GM18498 (cell line): Measurements from ENCODE around the gene OGG1.
A peak's percentile ranks its signal among the peaks of the same experiment; 100 is the strongest.

ENCODE experiments used
- ATAC-seq: cut with Tn5 transposase; IDR thresholded peaks from one replicate; pipeline ENCODE4 v1.9.1; 2021; ENCODE audit warnings: mild to moderate bottlenecking, moderate library complexity; ENCODE audit not compliant: unreplicated experiment

Gene OGG1

GRCh38 chr3:9727041-9727595 lies 22.6 kb upstream of the OGG1 start:
- no peak for ATAC-seq

- no peak for ATAC-seq
Measured at GRCh38 chr3:9727743-9728142, 22.0 kb upstream of the OGG1 start.

- no peak for ATAC-seq
Measured at GRCh38 chr3:9729419-9729818, 20.3 kb upstream of the OGG1 start.

GRCh38 chr3:9730657-9731205 lies 19.0 kb upstream of the OGG1 start:
- ATAC-seq, result peak; percentile 36

DNA sequence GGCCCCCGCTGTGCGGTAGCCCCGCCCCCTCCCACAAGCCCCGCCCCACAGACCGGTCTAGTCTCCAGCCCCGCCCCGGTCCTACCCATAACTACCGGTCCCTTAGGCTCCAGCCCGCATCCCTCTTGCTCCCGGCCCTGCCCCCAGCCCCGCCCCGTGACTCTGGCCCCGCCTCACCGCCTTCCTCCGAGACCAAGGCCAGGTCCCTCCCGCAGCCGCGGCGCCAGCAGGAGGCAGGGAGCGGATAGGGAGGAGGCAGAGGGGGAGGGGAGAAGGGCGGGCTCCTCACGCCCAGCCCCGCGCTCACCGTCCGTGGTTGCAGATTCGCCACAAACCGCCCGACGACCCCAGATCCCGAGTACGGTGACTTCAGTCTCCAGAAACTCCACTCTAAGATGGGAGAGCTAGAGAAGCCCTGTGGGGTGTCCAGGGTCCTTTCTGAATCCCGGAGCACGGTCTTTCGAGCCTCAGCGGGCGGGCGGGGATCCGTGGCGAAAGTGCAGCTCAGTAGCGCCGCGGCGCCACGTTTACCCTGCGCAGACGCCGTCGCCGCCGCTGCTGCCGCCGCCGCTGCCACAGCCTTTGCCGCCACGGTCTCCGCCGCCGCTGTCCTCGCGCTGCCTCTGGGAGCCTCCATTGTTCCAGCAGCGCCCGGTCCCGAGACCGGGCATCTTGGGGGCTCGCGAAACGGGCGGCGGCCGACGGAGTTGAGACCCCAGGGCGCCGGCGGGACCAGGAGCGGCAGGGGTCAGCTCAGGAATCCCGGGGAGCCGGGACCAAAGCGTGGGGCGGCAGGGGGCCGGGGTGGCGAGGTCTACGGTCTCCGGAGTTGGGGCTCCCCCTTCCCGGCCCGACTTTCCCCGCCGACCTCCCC lies 18.3 kb upstream of the OGG1 start, which contains the start of gene BRPF1:
Gene BRPF1 (plus strand): TSS at position 530 of the 874 bp plus-strand sequence. CDS start 2,406 bp downstream, outside the sequence.
- peak; percentile 92 for ATAC-seq

DNA sequence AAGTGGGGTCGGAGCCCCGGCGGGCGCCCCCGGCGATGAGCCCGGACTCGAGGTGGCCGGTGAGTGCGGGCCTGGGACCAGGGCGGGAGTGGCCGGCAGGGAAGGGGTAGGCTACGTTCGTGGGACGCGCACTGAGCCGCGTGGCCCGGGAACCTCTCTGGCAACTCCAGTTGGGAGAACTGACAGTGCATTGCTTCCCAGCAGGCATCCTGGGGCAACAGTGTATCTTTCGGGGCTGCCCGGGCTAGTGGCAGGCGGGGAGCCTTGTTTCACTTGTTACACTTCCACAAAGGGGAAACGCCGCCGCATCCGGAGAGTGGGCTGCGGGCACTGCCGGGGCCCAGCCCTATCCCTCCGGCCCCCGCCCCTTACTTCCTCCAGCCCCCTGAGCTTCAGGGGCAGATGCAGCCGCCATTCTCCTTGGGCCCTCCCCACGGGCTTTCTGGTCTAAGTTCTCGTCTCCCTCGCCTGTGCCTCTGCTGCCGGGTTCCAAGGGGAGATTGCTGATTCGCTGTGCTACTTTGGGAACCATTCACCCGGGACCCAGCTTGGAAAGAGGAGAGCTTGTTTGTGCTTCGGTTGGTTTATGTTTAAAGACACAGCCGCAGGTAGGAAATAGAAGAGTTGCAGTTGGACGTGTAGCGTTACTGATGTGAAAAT lies 17.5 kb upstream of the OGG1 start:
- ATAC-seq, result peak; percentile 14

DNA sequence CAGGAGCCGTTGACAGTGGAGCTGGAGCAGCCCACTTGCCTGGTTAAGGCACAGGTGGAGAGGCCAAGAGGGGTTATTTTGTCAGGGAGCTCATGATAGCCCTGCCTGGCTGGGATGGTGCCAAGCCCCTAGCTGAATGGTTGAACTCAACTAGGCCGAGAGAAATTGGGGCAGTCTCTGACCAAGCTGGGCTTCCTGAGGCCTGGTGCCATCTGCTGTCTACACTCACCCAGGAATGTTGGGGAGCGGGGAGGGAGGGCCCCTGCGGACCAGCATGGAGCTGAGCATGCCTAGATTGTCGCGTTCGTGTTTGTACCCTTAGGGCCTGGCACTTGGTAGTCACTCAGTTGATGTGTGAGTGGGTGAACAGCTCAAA lies 17.0 kb upstream of the OGG1 start:
- ATAC-seq, result no peak

GRCh38 chr3:9736831-9737230 lies 12.9 kb upstream of the OGG1 start:
- no peak for ATAC-seq

DNA sequence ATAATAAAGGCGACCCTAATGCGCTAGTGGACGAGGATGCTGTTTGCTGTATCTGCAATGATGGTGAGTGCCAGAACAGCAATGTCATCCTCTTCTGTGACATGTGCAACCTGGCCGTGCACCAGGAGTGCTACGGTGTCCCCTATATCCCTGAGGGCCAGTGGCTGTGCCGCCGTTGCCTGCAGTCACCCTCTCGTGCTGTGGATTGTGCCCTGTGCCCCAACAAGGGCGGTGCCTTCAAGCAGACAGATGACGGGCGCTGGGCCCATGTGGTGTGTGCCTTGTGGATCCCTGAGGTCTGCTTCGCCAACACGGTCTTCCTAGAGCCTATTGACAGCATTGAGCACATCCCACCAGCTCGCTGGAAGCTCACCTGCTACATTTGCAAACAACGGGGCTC lies 10.6 kb upstream of the OGG1 start:
- ATAC-seq, result no peak

DNA sequence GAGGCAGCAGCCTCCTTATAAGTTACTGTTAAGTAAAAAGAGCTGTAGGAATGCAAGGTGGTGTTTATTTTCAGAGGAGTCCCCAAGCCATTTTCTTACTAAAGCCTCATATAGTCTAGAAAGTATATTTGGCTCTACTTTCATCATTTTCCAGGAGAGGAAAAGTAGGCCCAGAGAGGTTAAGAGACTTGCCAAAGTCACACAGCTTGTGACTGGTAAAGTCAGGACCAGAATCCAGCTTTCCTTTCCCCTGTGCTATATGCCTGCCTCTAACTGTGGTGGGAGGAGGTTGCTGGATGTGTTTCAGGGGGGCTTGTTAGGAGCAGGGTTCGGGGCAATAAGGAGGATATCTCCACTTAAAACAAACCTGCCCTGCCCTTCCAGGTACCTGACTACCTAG lies 7.2 kb upstream of the OGG1 start:
- no peak for ATAC-seq

GRCh38 chr3:9743548-9743947 lies 6.2 kb upstream of the OGG1 start:
- no peak for ATAC-seq

DNA sequence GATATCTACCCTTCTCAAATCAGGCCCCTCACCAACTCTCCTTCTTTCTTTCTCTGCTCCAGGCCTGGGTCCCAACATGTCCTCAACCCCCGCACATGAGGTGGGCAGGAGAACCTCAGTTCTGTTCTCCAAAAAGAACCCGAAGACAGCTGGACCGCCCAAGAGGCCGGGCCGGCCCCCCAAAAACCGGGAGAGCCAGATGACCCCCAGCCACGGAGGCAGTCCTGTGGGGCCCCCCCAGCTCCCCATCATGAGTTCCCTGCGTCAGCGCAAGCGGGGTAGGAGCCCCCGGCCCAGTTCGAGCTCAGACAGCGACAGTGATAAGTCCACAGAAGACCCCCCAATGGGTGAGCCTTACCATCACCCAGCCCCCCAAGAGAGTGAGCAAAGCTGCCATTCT lies 5.6 kb upstream of the OGG1 start:
- no peak for ATAC-seq

DNA sequence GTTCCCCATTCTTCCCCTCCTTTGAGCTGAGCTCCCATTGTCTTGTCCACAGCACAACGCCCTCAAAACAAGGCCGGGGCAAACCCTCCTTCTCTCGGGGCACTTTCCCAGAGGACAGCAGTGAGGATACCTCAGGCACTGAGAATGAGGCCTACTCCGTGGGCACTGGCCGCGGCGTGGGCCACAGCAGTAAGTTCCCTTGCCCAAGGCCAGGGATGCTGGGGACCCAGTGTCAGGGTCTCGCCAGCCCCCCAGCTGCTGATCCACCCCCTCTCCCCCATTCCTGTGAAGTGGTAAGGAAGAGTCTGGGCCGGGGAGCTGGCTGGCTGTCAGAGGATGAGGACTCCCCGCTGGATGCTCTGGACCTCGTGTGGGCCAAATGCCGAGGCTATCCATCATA lies 4.2 kb upstream of the OGG1 start:
- ATAC-seq, result no peak

GRCh38 chr3:9746330-9746729 lies 3.4 kb upstream of the OGG1 start:
- no peak for ATAC-seq

- ATAC-seq, result no peak
Measured at GRCh38 chr3:9747267-9747666, 2.5 kb upstream of the OGG1 start.

DNA sequence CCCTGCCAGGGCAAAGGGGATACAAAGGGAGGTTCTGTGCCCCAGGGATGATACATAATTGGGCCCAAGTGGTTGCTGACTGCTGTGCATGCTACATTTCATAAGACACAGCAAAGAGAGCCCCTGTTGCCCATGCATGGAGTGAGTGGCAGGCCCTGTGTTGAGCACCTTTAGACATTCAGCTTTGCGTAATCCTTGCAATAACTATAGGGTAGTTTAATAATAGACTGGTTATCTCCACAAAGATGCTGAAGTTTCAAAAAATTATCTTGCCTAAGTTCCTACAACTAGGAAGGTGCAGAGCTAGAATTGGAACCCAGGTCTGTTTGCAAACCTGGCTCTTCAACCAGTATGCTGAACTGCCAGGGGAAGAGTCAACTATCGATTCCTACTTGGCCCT lies 1.7 kb upstream of the OGG1 start:
- ATAC-seq, result no peak

DNA sequence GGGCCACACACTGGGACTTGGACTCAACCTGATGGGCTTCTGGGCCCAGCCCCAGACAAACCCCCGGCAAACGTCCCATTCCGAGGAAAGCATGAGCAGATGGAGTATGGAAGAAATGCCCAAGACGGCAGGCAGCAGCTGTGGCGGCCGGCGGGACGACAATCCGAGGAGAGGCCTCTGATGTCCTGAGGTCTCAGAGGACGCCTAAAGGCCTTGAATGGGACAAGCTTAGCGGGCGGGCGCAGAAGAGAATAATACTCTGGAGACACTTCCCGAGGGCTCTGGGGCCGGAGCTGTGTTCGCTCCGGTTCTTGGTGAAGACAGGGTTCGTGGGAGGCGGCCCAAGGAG lies 482 bp upstream of the OGG1 start:
- ATAC-seq, result no peak

- no peak for ATAC-seq
Measured at GRCh38 chr3:9750556-9751411, 1.0 kb downstream of the OGG1 start.

DNA sequence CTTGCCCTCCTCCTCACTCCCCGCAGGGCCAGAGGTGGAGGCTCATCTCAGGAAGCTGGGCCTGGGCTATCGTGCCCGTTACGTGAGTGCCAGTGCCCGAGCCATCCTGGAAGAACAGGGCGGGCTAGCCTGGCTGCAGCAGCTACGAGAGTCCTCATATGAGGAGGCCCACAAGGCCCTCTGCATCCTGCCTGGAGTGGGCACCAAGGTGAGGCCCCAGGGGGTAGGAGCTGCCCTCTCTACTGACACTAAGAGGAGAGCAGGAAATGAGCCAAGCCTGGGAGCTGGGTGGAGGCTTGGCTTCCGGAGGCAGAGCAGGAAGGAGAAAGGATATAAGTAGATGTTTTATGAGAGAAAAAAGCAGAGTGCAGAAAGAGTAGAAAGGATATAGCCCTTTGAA lies 4.9 kb downstream of the OGG1 start:
- no peak for ATAC-seq

- ATAC-seq, result no peak
Measured at GRCh38 chr3:9757427-9757826, 7.7 kb downstream of the OGG1 start.
